GM12864 (cell line): ENCODE data around the gene PFDN2.

Source experiments
- DNase-seq: peaks from one replicate; pipeline ENCODE4 v3.0.0-alpha.2; 2011; ENCODE audit warnings: low read depth
- H3K4me3 ChIP-seq: 2 replicates; pipeline ENCODE4 v1.5.1; 2011; ENCODE audit warnings: mild to moderate bottlenecking, low read depth, low read length, control low read depth
- CTCF ChIP-seq: IDR thresholded peaks from 2 replicates; pipeline ENCODE4 v1.5.1; 2011; ENCODE audit warnings: low read depth, mild to moderate bottlenecking, moderate library complexity, low read length, control low read depth, inconsistent platforms; ENCODE audit errors: missing control alignments

PFDN2 gene

GRCh38 chr1:161098210-161099068 is 19.4 kb downstream of the PFDN2 start, which contains the start of gene KLHDC9:
TSS of gene KLHDC9 (plus strand) at chr1:161098361. CDS start at chr1:161098536, 175 bp downstream.
- peak; percentile 87 for DNase-seq
- TF ChIP-seq CTCF: no peak
- peak within 1 kb of the TSS; percentile 74 for H3K4me3 ChIP-seq

GRCh38 chr1:161096530-161096929 is 21.3 kb downstream of the PFDN2 start:
- no peak for DNase-seq
- TF ChIP-seq CTCF: no peak

DNA sequence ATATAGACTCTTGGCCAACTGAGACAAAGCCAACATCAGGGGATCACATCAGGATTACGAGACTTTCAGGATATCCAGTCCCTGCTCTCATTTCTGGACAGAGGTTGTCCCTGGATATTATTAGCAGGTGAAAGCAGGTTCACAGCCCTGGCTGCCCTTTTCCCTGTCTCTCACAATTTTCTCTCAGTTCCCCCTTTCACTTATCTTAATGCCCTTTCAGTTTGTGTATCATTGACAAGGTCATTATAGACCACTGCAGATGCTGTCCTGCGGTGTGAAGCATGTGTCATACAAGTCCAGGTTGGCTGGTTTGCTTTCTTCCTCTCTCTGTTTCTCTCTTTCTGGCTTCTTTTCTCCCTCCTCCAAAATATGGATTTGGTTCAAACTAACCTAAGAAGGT is 21.8 kb downstream of the PFDN2 start:
- no peak for TF ChIP-seq CTCF
- no peak for DNase-seq
- H3K4me3 ChIP-seq: no peak overlapping the region

More at GRCh38 chr1:161096530-161096929, 21.3 kb downstream of the PFDN2 start:
- H3K4me3 ChIP-seq: no peak overlapping the region

DNA sequence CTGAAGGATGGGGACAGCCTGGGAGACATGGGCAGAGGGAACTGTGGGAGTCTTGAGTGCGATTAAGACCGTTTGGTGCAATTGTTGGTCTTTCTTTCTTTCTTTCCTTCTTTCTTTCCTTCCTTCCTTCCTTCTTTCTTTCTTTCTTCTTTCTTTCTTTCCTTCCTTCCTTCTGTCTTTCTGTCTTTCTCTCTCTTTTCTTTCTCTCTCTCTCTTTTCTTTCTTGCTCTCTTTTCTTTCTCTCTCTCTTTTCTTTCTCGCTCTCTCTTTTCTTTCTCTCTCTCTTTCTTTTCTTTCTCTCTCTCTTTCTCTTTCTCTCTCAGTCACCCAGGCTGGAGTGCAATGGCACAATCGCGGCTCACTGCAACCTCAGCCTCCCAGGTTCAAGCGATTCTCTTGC is 22.6 kb downstream of the PFDN2 start:
- H3K4me3 ChIP-seq: no peak overlapping the region
- no peak for TF ChIP-seq CTCF
- DNase-seq: no peak

DNA sequence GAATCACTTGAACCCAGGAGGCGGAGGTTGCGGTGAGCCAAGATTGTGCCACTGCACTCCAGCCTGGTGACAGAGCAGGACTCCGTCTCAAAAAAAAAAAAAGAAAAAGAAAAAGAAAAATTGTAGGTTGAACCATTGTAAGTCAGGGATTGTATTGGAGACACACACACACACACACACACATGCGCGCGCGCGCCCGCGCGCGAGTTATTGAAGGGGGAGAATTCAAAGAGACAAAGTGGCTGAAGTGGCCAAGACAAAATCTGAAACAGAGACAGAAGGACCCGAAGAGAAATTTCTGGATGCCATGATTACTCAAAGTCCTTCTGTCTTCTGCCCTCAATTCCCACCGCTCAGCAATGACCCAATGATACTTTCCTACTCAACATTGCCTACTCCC is 23.4 kb downstream of the PFDN2 start:
- DNase-seq: no peak
- no peak overlapping the region for H3K4me3 ChIP-seq
- no peak for TF ChIP-seq CTCF

DNA sequence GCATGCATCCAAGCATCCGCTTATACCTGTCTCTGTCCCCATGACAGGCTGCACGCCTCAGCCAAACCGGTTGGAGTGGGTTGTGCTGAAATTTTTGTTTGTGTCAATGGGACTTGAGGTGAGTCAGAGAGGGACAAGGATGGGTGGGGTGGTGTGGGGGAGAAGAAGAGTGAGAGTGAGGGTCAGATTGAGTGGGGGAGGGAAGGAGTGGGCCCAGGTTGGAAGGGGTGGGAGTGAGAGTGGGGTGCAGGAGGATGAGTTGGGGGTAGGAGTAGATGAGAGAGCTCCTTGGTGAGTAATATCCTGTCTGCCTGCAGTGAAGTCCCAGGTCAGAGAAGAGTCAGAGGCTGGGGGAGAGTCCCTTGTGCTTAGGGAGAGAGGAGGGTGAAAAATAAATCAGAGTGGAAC is 25.2 kb downstream of the PFDN2 start:
- H3K4me3 ChIP-seq: no peak overlapping the region
- no peak for DNase-seq
- TF ChIP-seq CTCF: no peak
